SU-DHL-6 (cell line): ENCODE data around the gene AGBL4.

ENCODE experiments used
- H2AFZ ChIP-seq: fragments of 200-600 bp; sonication (generic); 2 replicates; pipeline ENCODE4 v1.6.1; 2014; ENCODE audit warnings: low read depth, mild to moderate bottlenecking, moderate library complexity, mixed read lengths, antibody characterized with exemption, low read length; ENCODE audit not compliant: severe bottlenecking
- H3F3A ChIP-seq: fragments of 200-600 bp; shearing (Covaris generic); 2 replicates; pipeline ENCODE4 v1.6.0; 2016; ENCODE audit warnings: antibody characterized with exemption, mild to moderate bottlenecking; ENCODE audit not compliant: insufficient read depth
- H3K27ac ChIP-seq: fragments of 200-600 bp; sonication (generic); 2 replicates; pipeline ENCODE4 v1.5.1; 2016; ENCODE audit warnings: low read depth, mild to moderate bottlenecking, low read length, moderate library complexity, mixed read lengths
- H3K27me3 ChIP-seq: fragments of 200-600 bp; sonication (generic), shearing (Covaris generic); 2 replicates; pipeline ENCODE4 v1.6.0; 2014; ENCODE audit warnings: mild to moderate bottlenecking, low read length
- H3K36me3 ChIP-seq: fragments of 200-600 bp; sonication (generic); 2 replicates; pipeline ENCODE4 v1.6.1; 2014; ENCODE audit warnings: mild to moderate bottlenecking, low read length, mixed read lengths
- H3K4me2 ChIP-seq: fragments of 300-600, 200-600 bp; shearing (Covaris generic), sonication (generic); 2 replicates; pipeline ENCODE4 v1.6.0; 2014; ENCODE audit warnings: low read length, low read depth, mild to moderate bottlenecking; ENCODE audit not compliant: poor library complexity, severe bottlenecking
- H3K4me3 ChIP-seq: fragments of 200-600 bp; sonication (generic); 2 replicates; pipeline ENCODE4 v1.5.1; 2014; ENCODE audit warnings: antibody characterized with exemption, low read length, mild to moderate bottlenecking, mixed read lengths; ENCODE audit not compliant: insufficient read depth, poor library complexity, severe bottlenecking
- H3K79me2 ChIP-seq: fragments of 200-600 bp; sonication (generic); 2 replicates; pipeline ENCODE4 v1.6.1; 2014; ENCODE audit warnings: mild to moderate bottlenecking, low read length, moderate library complexity; ENCODE audit not compliant: insufficient read depth
- H3K9ac ChIP-seq: fragments of 200-600 bp; sonication (generic); 2 replicates; pipeline ENCODE4 v1.7.0; 2014; ENCODE audit warnings: mild to moderate bottlenecking, low read length
- H3K9me2 ChIP-seq: fragments of 200-600 bp; sonication (generic); replicated peaks from 2 replicates; pipeline ENCODE4 v1.6.1; 2014; ENCODE audit warnings: low read length; ENCODE audit not compliant: insufficient read depth
- H3K9me3 ChIP-seq: fragments of 200-600 bp; sonication (generic); 2 replicates; pipeline ENCODE4 v1.6.1; 2014; ENCODE audit warnings: low read length, mixed read lengths; ENCODE audit not compliant: insufficient read depth
- H4K20me1 ChIP-seq: fragments of 200-600 bp; sonication (generic); 2 replicates; pipeline ENCODE4 v1.6.1; 2014; ENCODE audit warnings: low read depth, mild to moderate bottlenecking, antibody characterized with exemption, low read length, moderate library complexity, mixed read lengths
- CTCF ChIP-seq: fragments of 200-600 bp; sonication (generic); IDR thresholded peaks from one replicate; pipeline ENCODE4 v1.5.1; 2017; ENCODE audit warnings: antibody characterized with exemption, mild to moderate bottlenecking, low read length, moderate library complexity; ENCODE audit not compliant: insufficient read depth, poor library complexity, severe bottlenecking
- EZH2phosphoT487 ChIP-seq: fragments of 200-600 bp; sonication (generic), shearing (Covaris generic); conservative IDR thresholded peaks from 2 replicates; pipeline ENCODE4 v1.6.1; 2018; ENCODE audit warnings: mild to moderate bottlenecking, antibody characterized with exemption, low read length, moderate library complexity, mixed read lengths

AGBL4 gene

GRCh38 chr1:49466961-49467360, 556.8 kb downstream of the AGBL4 start:
- TF ChIP-seq CTCF (no peak), EZH2phosphoT487 (no peak)
- Histone ChIP-seq H3K4me3 (no peak overlapping the region), H4K20me1 (no peaks in the 10 kb centered on the region), H2AFZ (no peak overlapping the region), H3K9me2 (no peaks in the 10 kb centered on the region), H3K4me2 (no peak overlapping the region), H3K27ac (no peak overlapping the region), H3K9ac (no peak overlapping the region), H3K79me2 (no peaks in the 10 kb centered on the region), H3K9me3 (no peaks in the 10 kb centered on the region), H3K36me3 (no peaks in the 10 kb centered on the region), H3K27me3 (no peaks in the 10 kb centered on the region), H3F3A (no peaks in the 10 kb centered on the region)

- TF ChIP-seq EZH2phosphoT487 (no peak), CTCF (no peak)
- no peak overlapping the region for H3K27ac ChIP-seq
- no peaks in the 10 kb centered on the region for H3K27me3 ChIP-seq
- H4K20me1 ChIP-seq = no peaks in the 10 kb centered on the region
- no peak overlapping the region for H3K9ac ChIP-seq
- H3F3A ChIP-seq = no peaks in the 10 kb centered on the region
- H3K9me3 ChIP-seq = no peaks in the 10 kb centered on the region
- no peak overlapping the region for H2AFZ ChIP-seq
- no peaks in the 10 kb centered on the region for H3K9me2 ChIP-seq
- H3K79me2 ChIP-seq = no peaks in the 10 kb centered on the region
- no peaks in the 10 kb centered on the region for H3K36me3 ChIP-seq
- no peak overlapping the region for H3K4me2 ChIP-seq
- no peak overlapping the region for H3K4me3 ChIP-seq
Observed at GRCh38 chr1:49465486-49466185, 558.1 kb downstream of the AGBL4 start.

GRCh38 chr1:49448200-49448599, 575.6 kb downstream of the AGBL4 start:
- Histone ChIP-seq H3K4me3 (no peak overlapping the region), H3K4me2 (no peak overlapping the region), H3K79me2 (no peaks in the 10 kb centered on the region), H3K9me3 (no peaks in the 10 kb centered on the region), H3K9ac (no peak overlapping the region), H3K9me2 (no peaks in the 10 kb centered on the region), H3K27me3 (no peaks in the 10 kb centered on the region), H3F3A (no peaks in the 10 kb centered on the region), H4K20me1 (no peaks in the 10 kb centered on the region), H2AFZ (no peak overlapping the region), H3K27ac (no peak overlapping the region), H3K36me3 (no peaks in the 10 kb centered on the region)
- TF ChIP-seq CTCF (no peak), EZH2phosphoT487 (no peak)
